Measurements from ENCODE around the gene NR4A3. TPM values are rescaled to one million over a fixed set of nuclear protein-coding genes. Genes with fewer than 3 reads are reported as not detected.
"Not testable (repeated sequence)": the region's sequence is repeated elsewhere in the genome, so short reads cannot be mapped to it uniquely, and the experiment has no call there.

NR4A3 gene
- total RNA-seq, 2 donors from 2014 or later, result 38.6 to 92.1 TPM

DNA sequence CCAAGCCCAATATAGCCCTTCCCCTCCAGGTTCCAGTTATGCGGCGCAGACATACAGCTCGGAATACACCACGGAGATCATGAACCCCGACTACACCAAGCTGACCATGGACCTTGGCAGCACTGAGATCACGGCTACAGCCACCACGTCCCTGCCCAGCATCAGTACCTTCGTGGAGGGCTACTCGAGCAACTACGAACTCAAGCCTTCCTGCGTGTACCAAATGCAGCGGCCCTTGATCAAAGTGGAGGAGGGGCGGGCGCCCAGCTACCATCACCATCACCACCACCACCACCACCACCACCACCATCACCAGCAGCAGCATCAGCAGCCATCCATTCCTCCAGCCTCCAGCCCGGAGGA, 6.3 kb downstream of the NR4A3 start:
- ATAC-seq (no peak), DNase-seq (no peak)
- intact Hi-C loops (cut with DNase I), result no loop called here

DNA sequence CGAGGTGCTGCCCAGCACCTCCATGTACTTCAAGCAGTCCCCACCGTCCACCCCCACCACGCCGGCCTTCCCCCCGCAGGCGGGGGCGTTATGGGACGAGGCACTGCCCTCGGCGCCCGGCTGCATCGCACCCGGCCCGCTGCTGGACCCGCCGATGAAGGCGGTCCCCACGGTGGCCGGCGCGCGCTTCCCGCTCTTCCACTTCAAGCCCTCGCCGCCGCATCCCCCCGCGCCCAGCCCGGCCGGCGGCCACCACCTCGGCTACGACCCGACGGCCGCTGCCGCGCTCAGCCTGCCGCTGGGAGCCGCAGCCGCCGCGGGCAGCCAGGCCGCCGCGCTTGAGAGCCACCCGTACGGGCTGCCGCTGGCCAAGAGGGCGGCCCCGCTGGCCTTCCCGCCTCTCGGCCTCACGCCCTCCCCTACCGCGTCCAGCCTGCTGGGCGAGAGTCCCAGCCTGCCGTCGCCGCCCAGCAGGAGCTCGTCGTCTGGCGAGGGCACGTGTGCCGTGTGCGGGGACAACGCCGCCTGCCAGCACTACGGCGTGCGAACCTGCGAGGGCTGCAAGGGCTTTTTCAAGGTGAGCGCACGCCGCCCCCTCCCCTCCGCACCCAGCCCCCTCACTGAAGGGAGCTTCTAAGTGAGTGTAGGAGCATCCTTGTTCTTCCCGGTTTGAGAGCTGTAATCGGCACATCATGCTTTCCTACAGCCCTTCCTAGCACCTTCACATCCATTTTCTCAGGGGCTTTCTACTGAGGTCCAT, 6.9 kb downstream of the NR4A3 start:
- ATAC-seq (peak; percentile 3 to 14), DNase-seq (peak; percentile 31)
- intact Hi-C loops (cut with DNase I), result no loop called here

DNA sequence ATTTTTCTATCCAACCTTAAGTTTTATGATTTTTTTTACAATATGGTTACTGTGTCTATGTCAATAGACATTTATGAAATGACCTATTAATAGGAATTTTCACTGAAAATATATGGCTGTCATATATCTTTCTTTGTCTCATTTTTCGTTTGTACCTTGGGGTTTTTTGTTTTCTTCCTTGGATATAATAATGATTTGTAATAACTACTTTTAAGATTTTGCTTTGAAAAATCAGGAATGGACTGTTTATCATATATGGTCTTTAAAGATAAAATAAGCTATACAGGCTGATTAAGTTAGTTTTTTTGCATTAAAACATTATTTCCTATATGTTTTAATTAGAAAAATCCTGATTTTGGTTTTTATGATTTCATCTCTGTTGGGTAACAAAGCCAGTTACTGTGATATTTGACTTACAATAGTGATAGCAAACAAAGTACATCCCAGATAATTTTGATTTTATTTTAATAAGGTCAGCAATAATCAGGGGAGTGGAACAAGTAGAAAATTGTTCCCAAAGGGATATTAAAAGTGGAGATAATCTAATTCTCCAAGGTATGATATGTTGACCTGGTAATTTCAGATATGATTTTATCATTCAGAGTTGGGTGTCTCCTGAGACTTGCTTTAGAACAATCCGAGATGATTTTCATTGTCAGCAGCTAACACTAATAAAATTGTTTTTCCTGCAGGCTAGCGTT, 10.3 kb downstream of the NR4A3 start:
- DNase-seq, result no peak
- intact Hi-C loops (cut with DNase I), result no loop called here
- no peak for ATAC-seq

DNA sequence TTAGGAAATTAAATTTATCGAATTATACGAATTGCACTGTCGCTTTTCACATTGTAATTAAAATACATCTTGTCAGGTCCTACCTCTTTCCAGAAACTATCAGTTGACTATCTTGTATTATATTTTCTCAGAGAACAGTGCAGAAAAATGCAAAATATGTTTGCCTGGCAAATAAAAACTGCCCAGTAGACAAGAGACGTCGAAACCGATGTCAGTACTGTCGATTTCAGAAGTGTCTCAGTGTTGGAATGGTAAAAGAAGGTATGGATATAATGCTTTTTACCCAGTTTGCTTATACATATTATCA, 10.8 kb downstream of the NR4A3 start:
- intact Hi-C loops (cut with DNase I), result no loop called here
- DNase-seq (no peak), ATAC-seq (no peak)

DNA sequence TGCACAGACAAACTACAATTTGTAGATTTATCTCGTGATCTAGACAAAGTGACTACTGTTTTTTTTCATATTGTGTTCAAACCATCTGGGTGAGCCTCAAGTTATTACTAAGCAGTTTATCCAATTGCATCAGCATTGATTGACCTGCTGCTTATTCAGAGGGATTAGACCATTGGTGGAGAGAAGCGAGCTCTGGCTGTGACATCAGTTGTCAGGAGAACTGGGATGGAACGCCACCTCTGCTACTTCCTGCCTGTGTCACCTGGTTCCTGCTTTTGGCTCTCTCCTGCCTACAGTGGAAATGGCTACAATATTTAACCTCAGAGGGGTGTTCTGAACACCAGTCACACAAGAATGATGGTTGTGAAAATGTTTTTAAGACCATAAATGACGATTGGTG, 12.1 kb downstream of the NR4A3 start:
- DNase-seq, result no peak
- ATAC-seq, result no peak
- intact Hi-C loops (cut with DNase I), result no loop called here

DNA sequence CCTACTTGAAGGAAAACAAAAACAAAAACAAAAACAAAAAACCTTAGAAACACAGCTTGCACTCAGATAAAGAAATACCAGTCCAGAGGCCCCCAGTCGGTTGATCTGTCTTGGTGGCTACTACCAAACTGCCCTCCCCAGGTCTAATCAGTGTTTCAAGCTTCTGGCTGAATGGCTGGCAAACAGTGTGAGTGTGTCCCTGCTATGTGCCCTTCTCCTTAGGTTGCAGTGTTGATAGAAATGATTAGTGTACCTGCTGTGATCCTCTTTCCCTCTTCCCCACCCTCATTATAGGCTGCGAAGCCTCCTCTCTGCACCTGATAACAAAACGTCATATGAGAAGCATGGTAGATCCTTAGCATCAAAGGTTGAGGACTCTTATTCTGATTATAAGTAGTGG, 12.8 kb downstream of the NR4A3 start:
- intact Hi-C loops (cut with DNase I), result no loop called here
- no peak for DNase-seq
- peak in 1 of 2 donors; percentile 4 for ATAC-seq

DNA sequence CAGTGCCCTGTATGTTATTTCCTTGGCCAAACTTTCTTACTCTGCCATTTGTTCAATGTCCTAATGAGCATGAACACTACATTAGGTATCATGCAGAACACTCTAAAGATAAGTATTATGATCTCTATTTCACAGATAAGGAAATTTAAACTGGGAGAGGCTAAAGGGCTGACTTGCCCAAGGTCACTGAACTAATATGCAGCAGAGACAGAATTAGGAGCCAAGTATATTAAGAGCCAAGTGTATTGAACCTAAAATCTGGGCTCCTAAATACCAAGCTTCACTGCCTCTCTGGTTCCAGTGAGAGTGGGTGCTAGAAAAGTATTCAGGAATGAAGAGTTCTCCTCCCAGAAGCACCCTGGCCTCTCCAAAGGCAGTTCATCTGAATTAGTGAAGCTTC, 13.5 kb downstream of the NR4A3 start:
- no peak for DNase-seq
- intact Hi-C loops (cut with DNase I), result no loop called here
- ATAC-seq, result no peak

DNA sequence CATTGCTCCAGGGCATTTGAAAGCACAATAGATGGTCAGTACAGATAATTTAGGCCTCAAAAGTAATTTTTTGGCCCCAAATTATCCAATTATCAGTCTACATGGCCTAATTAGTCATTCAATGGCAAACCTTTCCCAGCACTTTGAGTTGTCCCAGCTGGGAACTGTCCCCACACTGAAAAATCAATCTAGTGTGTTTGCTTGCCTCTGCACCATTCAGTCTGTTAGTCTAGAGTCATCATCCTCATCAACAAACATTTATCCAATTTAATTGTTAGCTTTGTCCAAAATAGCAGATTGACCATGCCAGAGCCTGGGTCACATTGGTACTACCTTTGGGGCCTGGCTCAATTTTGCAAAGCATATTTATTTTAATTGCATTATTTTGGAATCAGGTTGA, 13.9 kb downstream of the NR4A3 start:
- intact Hi-C loops (cut with DNase I), result no loop called here
- ATAC-seq, result no peak

DNA sequence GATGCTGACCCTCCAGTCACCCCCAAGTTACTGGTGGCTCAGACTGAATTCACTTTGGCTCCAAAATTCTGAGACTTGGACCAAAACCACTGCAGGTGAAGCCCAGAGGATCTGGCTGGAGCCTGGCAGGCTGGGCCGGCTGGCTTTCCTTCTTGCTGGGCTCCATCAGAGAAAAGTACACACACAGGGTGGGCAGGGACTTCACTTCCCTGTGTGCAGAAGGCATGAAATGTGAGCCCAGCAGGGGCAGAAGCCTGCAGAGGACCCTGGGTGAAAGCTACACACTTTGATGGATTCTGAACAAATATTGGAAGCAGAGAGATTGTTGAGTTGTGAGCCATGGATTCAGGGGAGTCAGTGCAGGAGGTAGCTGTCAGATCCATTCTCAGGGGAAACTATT, 18.4 kb downstream of the NR4A3 start:
- intact Hi-C loops (cut with DNase I), result no loop called here
- DNase-seq, result no peak
- ATAC-seq, result no peak

More for the DNA sequence above, 13.9 kb downstream of the NR4A3 start:
- no peak for DNase-seq

DNA sequence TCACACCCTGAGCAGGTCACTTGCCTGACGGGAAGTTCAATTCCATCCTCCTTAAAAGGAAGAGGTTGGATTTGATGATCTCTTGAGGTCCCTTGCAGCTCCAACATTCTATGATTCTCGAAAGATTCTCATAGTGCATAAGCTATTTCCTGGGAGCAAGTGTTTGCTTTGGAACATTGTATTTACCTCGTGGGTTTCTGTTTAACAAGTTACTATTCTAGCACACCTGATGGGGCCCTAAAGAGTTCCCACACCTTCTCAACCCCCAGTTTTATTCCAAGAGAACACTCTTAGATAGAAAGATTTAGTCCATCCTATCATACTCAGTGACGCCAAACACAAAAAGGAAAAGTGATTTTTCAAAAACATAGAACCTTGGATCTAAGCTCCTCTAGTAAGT, 23.4 kb downstream of the NR4A3 start:
- no peak for ATAC-seq
- intact Hi-C loops (cut with DNase I), result no loop called here

DNA sequence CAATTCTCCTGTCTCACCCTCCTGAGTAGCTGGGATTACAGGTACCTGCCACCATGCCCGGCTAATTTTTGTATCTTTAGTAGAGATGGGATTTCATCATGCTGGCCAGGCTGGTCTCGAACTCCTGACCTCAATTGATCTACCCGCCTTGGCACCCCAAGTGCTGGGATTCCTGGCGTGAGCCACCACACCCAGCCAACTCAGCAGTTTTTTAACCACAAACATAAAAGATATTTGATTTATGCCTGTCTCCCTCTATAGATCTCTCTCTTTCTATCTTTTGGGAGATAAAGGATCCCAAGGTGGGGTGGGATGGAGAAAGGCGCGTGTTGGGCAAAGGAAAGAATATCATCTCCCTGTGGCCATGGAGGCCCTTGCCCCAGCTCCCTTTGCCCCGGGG, 26.8 kb downstream of the NR4A3 start:
- intact Hi-C loops (cut with DNase I), result no loop called here
- DNase-seq (no peak), ATAC-seq (no peak)

More for the DNA sequence above, 23.4 kb downstream of the NR4A3 start:
- DNase-seq, result no peak

DNA sequence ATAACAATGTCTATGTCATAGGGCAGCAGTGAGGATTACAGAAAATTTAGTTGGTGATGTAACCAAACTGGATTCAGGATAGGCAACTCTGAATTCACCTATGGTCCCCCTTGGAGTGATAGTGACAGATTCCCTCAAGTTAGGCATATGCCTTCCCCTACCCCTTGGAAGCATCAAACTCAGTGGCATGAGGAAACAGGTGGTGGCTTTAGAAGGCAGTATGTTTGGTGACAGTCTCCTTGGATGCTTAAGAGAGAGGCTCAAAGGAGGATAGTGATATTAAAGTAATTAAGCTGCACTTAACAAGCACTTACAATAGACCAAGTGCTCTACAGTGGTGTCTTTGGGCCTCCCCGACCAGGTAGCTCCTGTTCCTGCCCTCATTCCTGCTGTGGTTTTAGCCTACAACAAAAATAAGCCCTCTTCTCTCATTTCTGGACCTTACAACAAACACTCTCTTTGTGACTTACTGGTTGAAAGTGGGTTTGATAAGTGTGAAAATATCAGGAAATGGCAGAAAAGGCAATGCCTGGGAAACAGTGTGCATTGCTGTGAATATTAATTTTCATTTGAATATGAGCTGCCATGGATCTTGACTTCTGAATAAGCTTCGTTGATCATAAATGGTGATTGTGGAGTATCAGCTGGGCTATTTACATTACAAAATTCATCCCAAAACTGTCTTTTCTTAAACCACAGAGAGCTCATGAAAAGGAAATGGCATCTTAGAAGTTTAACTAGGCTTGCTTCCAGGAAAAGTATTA, 29.2 kb downstream of the NR4A3 start:
- intact Hi-C loops (cut with DNase I), result no loop called here
- DNase-seq (no peak), ATAC-seq (peak in 1 of 2 donors; percentile 0)

DNA sequence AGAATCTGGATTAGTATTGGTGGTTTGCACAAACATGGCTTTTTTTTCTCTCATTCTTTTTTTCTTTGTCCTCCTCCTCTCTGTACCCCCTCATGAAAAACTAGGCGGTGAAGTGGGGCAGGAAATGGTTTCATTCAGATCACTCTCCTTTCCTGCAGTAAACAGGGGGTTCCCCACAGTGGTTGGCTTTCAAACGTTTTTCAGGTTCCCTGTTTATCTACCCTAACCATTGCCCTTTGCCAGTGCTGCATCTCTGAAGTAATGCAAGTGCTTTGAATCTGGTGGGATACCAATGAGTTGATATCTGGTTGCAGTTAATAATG, 29.8 kb downstream of the NR4A3 start:
- intact Hi-C loops (cut with DNase I), result no loop called here
- DNase-seq (no peak), ATAC-seq (peak in 1 of 2 donors; percentile 2)

DNA sequence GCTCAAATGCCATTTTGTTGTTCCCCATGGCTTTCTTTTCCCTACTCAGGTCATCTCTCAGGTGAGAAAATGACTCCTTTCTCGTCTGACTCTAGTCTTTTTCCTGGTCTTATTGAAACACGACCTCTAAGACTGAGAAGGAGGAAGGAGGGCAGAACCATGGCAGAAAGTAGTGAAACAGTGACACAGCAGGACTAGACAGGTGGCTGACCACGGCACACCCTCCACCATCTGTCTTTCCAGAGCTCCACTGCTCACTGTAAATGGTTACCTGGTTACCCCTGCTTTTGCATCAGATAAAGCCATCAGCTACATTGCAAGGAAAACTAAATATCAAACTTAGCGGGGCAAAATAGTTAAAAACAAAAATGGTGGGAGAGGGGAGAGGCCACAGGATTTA, 30.9 kb downstream of the NR4A3 start:
- intact Hi-C loops (cut with DNase I), result no loop called here
- ATAC-seq, result peak in 1 of 2 donors; percentile 5
- DNase-seq, result no peak

DNA sequence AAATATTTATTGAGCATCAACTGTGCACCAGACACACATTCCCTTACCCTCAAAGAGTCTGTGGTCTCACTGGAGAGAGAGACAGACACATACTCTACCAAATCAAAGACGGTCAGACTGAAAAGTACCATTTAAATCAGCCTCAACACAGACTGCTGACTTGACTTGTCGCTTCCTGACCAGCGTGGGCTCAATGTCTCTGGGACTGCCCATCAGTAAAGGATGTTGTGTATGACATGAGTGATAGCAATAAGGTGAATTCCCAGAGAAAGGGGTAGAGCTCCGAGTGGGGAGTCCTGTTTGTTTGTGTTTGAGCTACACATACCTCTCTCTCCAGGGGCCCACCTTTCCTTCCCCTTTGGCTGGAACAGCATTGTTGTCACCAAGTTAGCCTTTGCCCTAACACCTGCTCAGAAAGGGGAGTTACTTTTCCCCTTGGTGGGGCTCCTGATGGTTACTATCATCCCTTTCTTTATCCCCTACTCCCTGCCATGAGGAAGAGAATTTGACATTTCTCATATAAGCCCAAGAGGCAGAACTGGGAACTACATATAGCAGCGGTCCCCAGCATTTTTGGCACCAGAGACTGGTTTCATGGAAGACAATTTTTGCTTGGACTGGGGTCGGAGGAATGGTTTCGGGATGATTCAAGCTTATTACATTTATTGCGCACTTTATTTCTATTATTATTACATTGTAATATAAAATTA, 33.9 kb downstream of the NR4A3 start:
- ATAC-seq (peak in 1 of 2 donors; percentile 1), DNase-seq (no peak)
- intact Hi-C loops (cut with DNase I), result no loop called here

DNA sequence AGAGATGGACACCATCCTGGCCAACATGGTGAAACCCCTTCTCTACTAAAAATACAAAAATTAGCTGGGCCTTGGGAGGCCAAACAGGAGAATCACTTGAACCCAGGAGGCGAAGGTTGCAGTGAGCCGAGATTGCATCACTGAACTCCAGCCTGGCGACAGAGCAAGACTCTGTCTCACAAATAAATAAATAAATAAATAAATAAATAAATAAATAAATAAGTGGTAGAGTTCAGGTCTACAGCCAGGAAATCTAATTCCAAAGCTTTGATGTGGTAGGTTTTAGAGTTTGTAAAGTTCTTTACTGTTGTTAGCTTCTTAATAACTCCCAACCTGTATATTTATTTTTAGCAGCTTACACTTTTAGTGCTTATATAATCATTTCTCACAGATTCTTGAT, 35.9 kb downstream of the NR4A3 start:
- intact Hi-C loops (cut with DNase I); DNase-seq; ATAC-seq: not testable (repeated sequence)

DNA sequence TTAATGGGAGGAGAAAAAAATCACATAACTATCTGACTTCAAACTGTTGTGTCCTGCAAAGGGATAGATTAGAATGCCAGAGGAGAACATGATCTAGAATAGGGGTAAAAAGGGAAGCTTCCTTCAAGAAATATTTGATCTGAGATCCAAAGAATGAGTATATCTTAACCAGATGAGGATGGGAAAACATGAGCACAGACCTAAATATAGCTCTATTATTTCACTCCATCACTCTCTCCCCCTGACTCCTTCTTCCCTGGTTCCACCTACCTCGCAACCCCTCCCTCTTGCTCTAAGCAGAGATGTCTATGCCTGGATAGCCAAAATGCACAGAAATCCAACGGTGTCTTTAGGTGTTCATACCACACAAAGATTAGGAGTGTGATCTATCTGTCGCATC, 36.4 kb downstream of the NR4A3 start:
- DNase-seq (no peak), ATAC-seq (peak in 1 of 2 donors; percentile 4)
- intact Hi-C loops (cut with DNase I), result no loop called here

DNA sequence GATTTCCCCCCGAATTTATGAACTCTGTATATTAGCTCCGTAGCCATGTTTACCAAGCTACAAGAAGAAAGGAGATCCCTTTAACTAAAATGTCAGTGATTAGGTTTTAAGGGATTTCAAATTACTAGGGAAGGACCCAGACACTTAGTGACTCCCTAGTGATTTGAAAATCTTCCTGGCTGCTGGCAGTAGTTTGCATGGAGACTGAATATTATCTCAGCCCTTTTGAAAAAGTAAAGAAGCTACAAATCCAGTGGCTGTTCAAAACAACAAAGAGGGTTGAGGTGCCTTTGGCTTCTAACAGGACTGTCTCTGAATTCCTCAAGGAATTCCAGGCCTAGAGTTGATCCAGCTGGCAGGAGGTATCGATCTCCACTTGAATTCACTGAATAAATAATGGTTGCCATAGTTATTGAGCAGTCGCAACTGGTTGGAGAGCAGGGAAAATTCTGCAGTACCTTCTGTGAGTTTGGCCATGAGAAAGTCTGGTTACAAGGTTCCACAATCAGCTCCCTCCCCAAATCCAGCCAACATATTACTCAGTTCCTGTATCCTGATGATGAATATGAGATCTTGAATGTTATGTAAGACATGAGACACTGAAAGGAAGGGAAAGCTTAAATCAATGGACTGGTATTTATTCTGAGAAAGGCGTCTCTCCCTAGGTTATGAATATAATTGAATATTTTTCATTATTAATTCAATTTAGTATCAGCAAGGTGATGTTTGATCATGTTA, 37.7 kb downstream of the NR4A3 start:
- ATAC-seq, result peak in 1 of 2 donors; percentile 2
- DNase-seq, result no peak
- intact Hi-C loops (cut with DNase I), result no loop called here

DNA sequence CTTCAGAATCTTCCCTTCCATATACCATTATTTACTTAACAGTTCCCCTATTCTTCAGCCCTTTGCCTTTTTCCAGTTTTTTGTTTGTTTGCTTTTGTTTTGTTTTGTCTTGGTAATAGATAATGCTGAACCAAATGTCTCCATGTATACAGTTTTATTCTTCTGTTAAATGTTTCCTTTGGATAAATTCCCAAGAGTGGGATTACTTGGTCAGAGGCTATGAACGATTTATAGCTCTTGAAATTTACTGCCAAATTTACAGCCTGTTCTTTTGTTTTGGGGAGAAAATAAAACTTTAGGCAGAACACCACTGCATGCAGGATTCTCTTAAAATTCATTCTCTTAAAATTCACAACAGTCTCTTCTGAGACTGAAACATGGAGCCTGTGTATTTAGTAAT, 38.6 kb downstream of the NR4A3 start:
- intact Hi-C loops (cut with DNase I), result no loop called here
- no peak for ATAC-seq
- DNase-seq, result no peak
